Stimulated activated CD4-positive, alpha-beta T cell treated with anti-CD3 and anti-CD28 coated beads, TNF-alpha, amount 100 ng/mL, for 48 hours (primary cell): ENCODE measurements around the gene TOMM40L.

Experiments
- DNase-seq, 3 donors: peaks; one replicate each; pipeline ENCODE4 v3.0.0-alpha.2; 2020; ENCODE audit warnings: low read depth in 3 of 3

Gene TOMM40L

GRCh38 chr1:161197560-161198193 is 28.2 kb upstream of the TOMM40L start:
- no peak for DNase-seq

- DNase-seq, result no peak
Observed at GRCh38 chr1:161198194-161198896, 27.5 kb upstream of the TOMM40L start.

GRCh38 chr1:161198897-161199431 is 26.9 kb upstream of the TOMM40L start, which contains the start of gene ADAMTS4:
Gene ADAMTS4, minus strand, starts transcription at chr1:161199054. Its CDS starts 427 bp downstream, at chr1:161198627.
- DNase-seq, result no peak

- no peak for DNase-seq
Observed at GRCh38 chr1:161199506-161200139, 26.2 kb upstream of the TOMM40L start.

- DNase-seq, result no peak
Observed at GRCh38 chr1:161200421-161200991, 25.4 kb upstream of the TOMM40L start.

GRCh38 chr1:161200992-161201835 is 24.6 kb upstream of the TOMM40L start:
- DNase-seq, result no peak

GRCh38 chr1:161201836-161202712 is 23.8 kb upstream of the TOMM40L start, which contains the start of gene NDUFS2:
Gene NDUFS2, plus strand, starts transcription at chr1:161202367. Its CDS starts 19 bp downstream, at chr1:161202386.
- peak; percentile 88 to 94 (median 90) for DNase-seq

GRCh38 chr1:161206411-161207140 is 19.3 kb upstream of the TOMM40L start:
- DNase-seq, result no peak

- DNase-seq, result no peak
Observed at GRCh38 chr1:161207173-161207572, 18.7 kb upstream of the TOMM40L start.

- peak; percentile 50 to 71 (median 59) for DNase-seq
Observed at GRCh38 chr1:161209790-161210409, 16.0 kb upstream of the TOMM40L start.

GRCh38 chr1:161214369-161214768 is 11.5 kb upstream of the TOMM40L start:
- DNase-seq, result no peak

GRCh38 chr1:161215076-161215475 is 10.8 kb upstream of the TOMM40L start, which contains the start of gene FCER1G:
Gene FCER1G, plus strand, starts transcription at chr1:161215295. Its CDS starts 27 bp downstream, at chr1:161215322.
- DNase-seq, result no peak

GRCh38 chr1:161216945-161217712 is 8.7 kb upstream of the TOMM40L start:
- DNase-seq, result no peak

GRCh38 chr1:161217831-161218230 is 8.0 kb upstream of the TOMM40L start:
- DNase-seq, result no peak

- no peak for DNase-seq
Observed at GRCh38 chr1:161218301-161219077, 7.4 kb upstream of the TOMM40L start.

- DNase-seq, result no peak
Observed at GRCh38 chr1:161219078-161219892, 6.6 kb upstream of the TOMM40L start.
